K562 (cell line): ENCODE measurements around the gene FHL5. TPM values are rescaled to one million over a fixed set of nuclear protein-coding genes. Genes with fewer than 3 reads are reported as not detected.
A peak's percentile ranks its signal among the peaks of the same experiment; 100 is the strongest.

ENCODE experiments used
- BRD9 ChIP-seq: fragments of 450-650 bp; IDR thresholded peaks from 2 replicates; pipeline ENCODE4 v1.6.1; 2018; ENCODE audit warnings: low read depth; ENCODE audit not compliant: partially characterized antibody
- CAMTA2 ChIP-seq: fragments of 250-450 bp; sonication (Bioruptor Pico); conservative IDR thresholded peaks from 2 replicates; pipeline ENCODE4 v1.5.1; 2022
- CHAMP1 ChIP-seq: fragments of 450-650 bp; IDR thresholded peaks from 2 replicates; pipeline ENCODE4 v1.6.1; 2016; ENCODE audit warnings: mild to moderate bottlenecking
- CTCFL ChIP-seq: IDR thresholded peaks from 2 replicates; pipeline ENCODE4 v1.6.1; 2011; ENCODE audit warnings: borderline replicate concordance, low read depth, mild to moderate bottlenecking, moderate library complexity, low read length; ENCODE audit not compliant: insufficient read depth, poor library complexity, severe bottlenecking
- DIDO1 ChIP-seq: fragments of 450-650 bp; IDR thresholded peaks from 2 replicates; pipeline ENCODE4 v1.6.1; 2016; ENCODE audit warnings: low read depth, missing biosample characterization, missing genetic modification characterization
- ELF1 ChIP-seq: fragments of 200-800 bp; sonication (Bioruptor generic); IDR thresholded peaks from 2 replicates; pipeline ENCODE4 v1.6.1; 2016; ENCODE audit warnings: missing genetic modification characterization, missing compliant biosample characterization
- EWSR1 ChIP-seq: fragments of 450-650 bp; IDR thresholded peaks from 2 replicates; pipeline ENCODE4 v1.6.1; 2018; ENCODE audit warnings: borderline replicate concordance, mild to moderate bottlenecking, low read depth, moderate library complexity; ENCODE audit not compliant: partially characterized antibody
- L3MBTL2 ChIP-seq: fragments of 450-650 bp; IDR thresholded peaks from 2 replicates; pipeline ENCODE4 v1.6.1; 2016; ENCODE audit warnings: mild to moderate bottlenecking, moderate library complexity
- LARP7 ChIP-seq: fragments of 450-650 bp; IDR thresholded peaks from 2 replicates; pipeline ENCODE4 v1.6.1; 2016
- NELFE ChIP-seq: IDR thresholded peaks from 2 replicates; pipeline ENCODE4 v1.6.1; 2011; ENCODE audit warnings: mild to moderate bottlenecking; ENCODE audit not compliant: insufficient read depth, insufficient read length
- NR3C1 ChIP-seq: sonication (generic); formaldehyde crosslinking; IDR thresholded peaks from 2 replicates; pipeline ENCODE4 v1.8.1; 2022; ENCODE audit warnings: missing genetic modification reagents
- SMAD3 ChIP-seq: fragments of 450-650 bp; formaldehyde crosslinking; conservative IDR thresholded peaks from 2 replicates; pipeline ENCODE4 v1.4.0; 2020; ENCODE audit warnings: mild to moderate bottlenecking
- TOE1 ChIP-seq, 2 experiments: fragments of 450-650 bp in 1 of 2; sonication (generic) in 1 of 2; formaldehyde crosslinking in 1 of 2; IDR thresholded peaks; 2 replicates each; pipeline versions ENCODE4 v1.7.1 to v1.8.0; 2016 to 2022; ENCODE audit warnings: borderline replicate concordance in 2 of 2, mild to moderate bottlenecking in 2 of 2, antibody characterized with exemption in 1 of 2, inconsistent platforms in 1 of 2, low read depth in 1 of 2, missing genetic modification reagents in 1 of 2, moderate library complexity in 1 of 2
- TSC22D4 ChIP-seq: fragments of 450-650 bp; IDR thresholded peaks from 2 replicates; pipeline ENCODE4 v1.6.1; 2016; ENCODE audit warnings: missing genetic modification characterization, missing biosample characterization, control low read depth
- ZC3H4 ChIP-seq: sonication (generic); formaldehyde crosslinking; IDR thresholded peaks from 2 replicates; pipeline ENCODE4 v1.9.0; 2021; ENCODE audit warnings: missing genetic modification reagents, borderline replicate concordance
- ZNF408 ChIP-seq: fragments of 250-450 bp; sonication (Bioruptor Pico); IDR thresholded peaks from 2 replicates; pipeline ENCODE4 v1.4.0; 2020; ENCODE audit warnings: low read depth, mild to moderate bottlenecking, moderate library complexity
- polyA plus RNA-seq, 8 experiments: library from polyadenylated mRNA; depleted of rRNA in 4 of 8; stranded (reverse) in 5 of 8; unstranded in 3 of 8; fragments of >200 nt; fragmentation: Nextera tagmentation in 2 of 8; fragmentation: Illumina TruSeq in 1 of 8; extraction: Ambion mirVana in 2 of 8; extraction: Trizol in 1 of 8; gene quantifications; 2 replicates each; pipeline versions ENCODE4 v1.2.1 to v1.2.3, GENCODE V29; 2011 to 2014; ENCODE audit warnings: inconsistent platforms in 1 of 8, missing spikeins in 1 of 8
- total RNA-seq, 7 experiments: library from RNA; depleted of rRNA in 6 of 7; stranded (reverse); fragments of >200 nt in 6 of 7; fragmentation: Illumina TruSeq in 2 of 7; extraction: Trizol in 2 of 7; gene quantifications; 2 replicates each; pipeline versions ENCODE4 v1.2.1 to v1.2.3, GENCODE V29; 2011 to 2021; ENCODE audit warnings: low replicate concordance in 1 of 7
- TF ChIP-seq, protein P1 (sequence below): fragments of 450-650 bp; IDR thresholded peaks from 2 replicates; pipeline ENCODE4 v1.6.1; 2016; ENCODE audit warnings: antibody characterized with exemption
- TF ChIP-seq, protein P2 (sequence below): sonication (generic); IDR thresholded peaks from 2 replicates; pipeline ENCODE4 v1.6.1; 2016
- TF ChIP-seq, protein P3 (sequence below): fragments of 250-450 bp; sonication (Bioruptor Pico); IDR thresholded peaks from 2 replicates; pipeline ENCODE4 v1.5.1; 2021; ENCODE audit warnings: mild to moderate bottlenecking

The FHL5 gene
- total and polyA plus RNA-seq, 9 of the 15 experiments (the other 6 are each of a cell fraction or from before 2014, with no cell fraction given), result not detected

GRCh38 chr6:96521644-96522464 is 41.1 kb upstream of the FHL5 start, which contains the start of gene UFL1 (continued):
- TF ChIP-seq TSC22D4 (tag), result no peak
- no peak for TF ChIP-seq DIDO1 (tag)
- no peak for TF ChIP-seq CTCFL
- TF ChIP-seq, protein P1, sequence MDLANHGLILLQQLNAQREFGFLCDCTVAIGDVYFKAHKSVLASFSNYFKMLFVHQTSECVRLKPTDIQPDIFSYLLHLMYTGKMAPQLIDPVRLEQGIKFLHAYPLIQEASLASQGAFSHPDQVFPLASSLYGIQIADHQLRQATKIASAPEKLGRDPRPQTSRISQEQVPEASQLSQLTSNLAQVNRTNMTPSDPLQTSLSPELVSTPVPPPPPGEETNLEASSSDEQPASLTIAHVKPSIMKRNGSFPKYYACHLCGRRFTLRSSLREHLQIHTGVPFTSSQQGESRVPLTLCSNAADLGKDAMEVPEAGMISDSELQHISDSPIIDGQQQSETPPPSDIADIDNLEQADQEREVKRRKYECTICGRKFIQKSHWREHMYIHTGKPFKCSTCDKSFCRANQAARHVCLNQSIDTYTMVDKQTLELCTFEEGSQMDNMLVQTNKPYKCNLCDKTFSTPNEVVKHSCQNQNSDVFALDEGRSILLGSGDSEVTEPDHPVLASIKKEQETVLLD, result 0 out of 2 replicates have a peak, but pooled peaks have one; percentile 67
- TF ChIP-seq ZC3H4 (CRISPR knock-in tag), result no peak
- TF ChIP-seq, protein P2, sequence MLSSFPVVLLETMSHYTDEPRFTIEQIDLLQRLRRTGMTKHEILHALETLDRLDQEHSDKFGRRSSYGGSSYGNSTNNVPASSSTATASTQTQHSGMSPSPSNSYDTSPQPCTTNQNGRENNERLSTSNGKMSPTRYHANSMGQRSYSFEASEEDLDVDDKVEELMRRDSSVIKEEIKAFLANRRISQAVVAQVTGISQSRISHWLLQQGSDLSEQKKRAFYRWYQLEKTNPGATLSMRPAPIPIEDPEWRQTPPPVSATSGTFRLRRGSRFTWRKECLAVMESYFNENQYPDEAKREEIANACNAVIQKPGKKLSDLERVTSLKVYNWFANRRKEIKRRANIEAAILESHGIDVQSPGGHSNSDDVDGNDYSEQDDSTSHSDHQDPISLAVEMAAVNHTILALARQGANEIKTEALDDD, result no peak
- TF ChIP-seq L3MBTL2, result peak; percentile 56
- TF ChIP-seq SMAD3 (CRISPR knock-in tag), result no peak
- peak; percentile 42; the same call in 1 of the 2 replicates for TF ChIP-seq TOE1 (IDR thresholded peaks at IDR 0.05; ENCODE audit: borderline replicate concordance)
- no peak for TF ChIP-seq TOE1 (CRISPR knock-in tag; IDR thresholded peaks at IDR 0.05; ENCODE audit: borderline replicate concordance, low read depth)
- TF ChIP-seq CAMTA2, result no peak
- no peak for TF ChIP-seq EWSR1
- TF ChIP-seq ELF1 (tag), result peak; percentile 79
- TF ChIP-seq LARP7, result no peak
- no peak for TF ChIP-seq NELFE
- peak; percentile 53 for TF ChIP-seq BRD9
- TF ChIP-seq NR3C1 (CRISPR knock-in tag), result 0 out of 2 replicates have a peak, but pooled peaks have one; percentile 72
- no peak for TF ChIP-seq CHAMP1
- TF ChIP-seq, protein P3, sequence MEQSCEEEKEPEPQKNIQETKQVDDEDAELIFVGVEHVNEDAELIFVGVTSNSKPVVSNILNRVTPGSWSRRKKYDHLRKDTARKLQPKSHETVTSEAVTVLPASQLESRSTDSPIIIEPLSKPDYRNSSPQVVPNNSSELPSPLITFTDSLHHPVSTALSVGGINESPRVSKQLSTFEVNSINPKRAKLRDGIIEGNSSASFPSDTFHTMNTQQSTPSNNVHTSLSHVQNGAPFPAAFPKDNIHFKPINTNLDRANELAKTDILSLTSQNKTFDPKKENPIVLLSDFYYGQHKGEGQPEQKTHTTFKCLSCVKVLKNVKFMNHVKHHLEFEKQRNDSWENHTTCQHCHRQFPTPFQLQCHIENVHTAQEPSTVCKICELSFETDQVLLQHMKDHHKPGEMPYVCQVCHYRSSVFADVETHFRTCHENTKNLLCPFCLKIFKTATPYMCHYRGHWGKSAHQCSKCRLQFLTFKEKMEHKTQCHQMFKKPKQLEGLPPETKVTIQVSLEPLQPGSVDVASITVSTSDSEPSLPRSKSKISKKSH (CRISPR knock-in tag), result no peak
- TF ChIP-seq ZNF408 (CRISPR knock-in tag), result no peak
